ENCODE results near the gene PRND. TPM values are rescaled to one million over a fixed set of nuclear protein-coding genes. Genes with fewer than 3 reads are reported as not detected.
"Not testable (repeated sequence)": the region's sequence is repeated elsewhere in the genome, so short reads cannot be mapped to it uniquely, and the experiment has no call there.

Gene PRND
- total and polyA plus RNA-seq, 8 donors: 15.4 to 25.7 (median 19.5) TPM; not detected in 2

- Histone ChIP-seq H3K4me3 (no peak overlapping the region), H3K36me3 (no peaks in the 10 kb centered on the region), H3K27me3 (peaks cover 0 to 7% of the 10 kb centered on the region in 2 donors), H3K27ac (no peak overlapping the region), H3K4me1 (no peaks in the 10 kb centered on the region), H3K9me3 (no peaks in the 10 kb centered on the region)
- ATAC-seq: no peak
- intact Hi-C loops (cut with DNase I): no loop called here
- no peak for TF ChIP-seq CTCF (IDR thresholded peaks at IDR 0.05)
- DNase-seq: no peak
Observed at GRCh38 chr20:4737857-4738627, 16.3 kb downstream of the PRND start.

- H3K4me3 ChIP-seq: no peak overlapping the region
- intact Hi-C loops (cut with DNase I): no loop called here
- H3K9me3 ChIP-seq: no peaks in the 10 kb centered on the region
- DNase-seq: peak in 1 of 4 donors; percentile 26
- peak; percentile 59 for ATAC-seq
- H3K4me1 ChIP-seq: no peaks in the 10 kb centered on the region
- H3K36me3 ChIP-seq: no peaks in the 10 kb centered on the region
- no peak overlapping the region for H3K27ac ChIP-seq
- no peaks in the 10 kb centered on the region for H3K27me3 ChIP-seq
- peak; percentile 70 to 77 for TF ChIP-seq CTCF (IDR thresholded peaks at IDR 0.05)
Observed at GRCh38 chr20:4740774-4741431, 19.2 kb downstream of the PRND start.

- Histone ChIP-seq H3K27me3 (no peaks in the 10 kb centered on the region), H3K9me3 (peaks cover 0 to 7% of the 10 kb centered on the region in 2 donors), H3K27ac (no peak overlapping the region), H3K4me3 (no peak overlapping the region), H3K36me3 (no peaks in the 10 kb centered on the region), H3K4me1 (no peaks in the 10 kb centered on the region)
- TF ChIP-seq CTCF (IDR thresholded peaks at IDR 0.05): no peak
- ATAC-seq: no peak
- intact Hi-C loops (cut with DNase I): no loop called here
- no peak for DNase-seq
Observed at GRCh38 chr20:4748847-4749246, 27.1 kb downstream of the PRND start.

- ATAC-seq: no peak
- no peaks in the 10 kb centered on the region for H3K27me3 ChIP-seq
- no peak overlapping the region for H3K27ac ChIP-seq
- peaks cover 0 to 7% of the 10 kb centered on the region in 2 donors for H3K9me3 ChIP-seq
- no peaks in the 10 kb centered on the region for H3K36me3 ChIP-seq
- intact Hi-C loops (cut with DNase I): no loop called here
- no peak overlapping the region for H3K4me3 ChIP-seq
- no peak for TF ChIP-seq CTCF (IDR thresholded peaks at IDR 0.05)
- H3K4me1 ChIP-seq: no peaks in the 10 kb centered on the region
- DNase-seq: no peak
Observed at GRCh38 chr20:4749326-4749725, 27.6 kb downstream of the PRND start.

GRCh38 chr20:4750381-4750780 is 28.7 kb downstream of the PRND start:
- intact Hi-C loops (cut with DNase I): no loop called here

GRCh38 chr20:4759100-4759884 is 37.6 kb downstream of the PRND start:
- H3K4me1 ChIP-seq: peaks cover 0 to 22% of the 10 kb centered on the region in 2 donors
- DNase-seq; H3K27me3 ChIP-seq; intact Hi-C loops (cut with DNase I); ATAC-seq; H3K36me3 ChIP-seq; H3K4me3 ChIP-seq; H3K9me3 ChIP-seq; H3K27ac ChIP-seq: not testable (repeated sequence)

More at GRCh38 chr20:4750381-4750780, 28.7 kb downstream of the PRND start:
- DNase-seq (no peak), ATAC-seq (no peak)
- Histone ChIP-seq H3K27ac (no peak overlapping the region), H3K27me3 (no peaks in the 10 kb centered on the region), H3K4me1 (no peaks in the 10 kb centered on the region), H3K4me3 (no peak overlapping the region), H3K36me3 (no peaks in the 10 kb centered on the region), H3K9me3 (peaks cover 0 to 7% of the 10 kb centered on the region in 2 donors)
- no peak for TF ChIP-seq CTCF (IDR thresholded peaks at IDR 0.05)
